Measurements from ENCODE around the gene MORC2. TPM values are rescaled to one million over a fixed set of nuclear protein-coding genes. Genes with fewer than 3 reads are reported as not detected.

The MORC2 gene
- total and polyA plus RNA-seq, 2 of the 13 experiments (the other 11 are each of a cell fraction or from before 2014, with no cell fraction given), result 11.9 to 18.3 TPM

GRCh38 chr22:30908051-30908461 lies 60.5 kb downstream of the MORC2 start:
- Histone ChIP-seq H3K79me2 (ENCODE audit: insufficient read depth, low read length) (no peaks in the 10 kb centered on the region), H4K20me1 (ENCODE audit: insufficient read depth, low read length) (no peaks in the 10 kb centered on the region), H3K4me1 (ENCODE audit: insufficient read depth, low read length) (no peaks in the 10 kb centered on the region), H3K27ac (ENCODE audit: extremely low read length, insufficient read depth, low read length) (no peak overlapping the region), H3K9me3 (ENCODE audit: low read length) (no peaks in the 10 kb centered on the region), H2AFZ (ENCODE audit: low read length) (no peak overlapping the region), H3K4me2 (ENCODE audit: low read depth, low read length) (no peak overlapping the region), H3K27me3 (ENCODE audit: control insufficient read depth in 1 of 2, insufficient read depth in 2 of 2, low read length in 2 of 2) (no peaks in the 10 kb centered on the region; a peak in 1 of 5 replicates), H3K36me3 (replicated peaks in 1 of 2; ENCODE audit: control insufficient read depth in 1 of 2, insufficient read depth in 2 of 2, low read length in 2 of 2) (peaks cover 4 to 12% of the 10 kb centered on the region in 2 experiments; a peak in 2 of 5 replicates), H3K9ac (ENCODE audit: insufficient read depth, low read depth, low read length) (no peak overlapping the region), H3K4me3 (replicated peaks in 1 of 3; ENCODE audit: insufficient read depth in 1 of 3, low read depth in 2 of 3, low read length in 3 of 3) (no peak overlapping the region)
- no peak for TF ChIP-seq ZNF256 (CRISPR knock-in tag; conservative IDR thresholded peaks at IDR 0.05)
- peak; percentile 25 for TF ChIP-seq AGO2 (optimal IDR thresholded peaks at IDR 0.05; ENCODE audit: low read depth, low read length)
- no peak for TF ChIP-seq ZNF747 (CRISPR knock-in tag; IDR thresholded peaks at IDR 0.05; ENCODE audit: borderline replicate concordance)
- FAIRE-seq (no peak), ATAC-seq (no peak; the same call in 2 of the 3 replicates), DNase-seq (ENCODE audit: low spot score) (no peak)
- in situ Hi-C loops (cut with HindIII; ENCODE audit: extremely low pct_ligation_motif_present, low pct_unique_long_range_greater_than_20kb) (no loop called here), intact Hi-C loops (cut with micrococcal nuclease; ENCODE audit: unreplicated experiment) (no loop called here)
- 93% methylated on average over 5 of the region's 6 CpGs for WGBS (ENCODE audit: low lambda C conversion rate)
- POLR2A ChIA-PET, result no interaction called here
- CTCF ChIA-PET (ENCODE audit: low intra/inter-chr PET ratio, low total read pairs), result no interaction called here
- BruUV-seq (replicated peaks), result no TSS peak

- no peak overlapping the region for H2AFZ ChIP-seq (ENCODE audit: low read length)
- no peak for TF ChIP-seq ZNF552 (CRISPR knock-in tag; IDR thresholded peaks at IDR 0.05; ENCODE audit: borderline replicate concordance)
- no peak for TF ChIP-seq TRIM22 (IDR thresholded peaks at IDR 0.05)
- TF ChIP-seq THAP11 (CRISPR knock-in tag; IDR thresholded peaks at IDR 0.05), result no peak
- no peak for TF ChIP-seq MAZ (IDR thresholded peaks at IDR 0.05; ENCODE audit: borderline replicate concordance, low read depth, low read length)
- no peak for TF ChIP-seq MAZ (CRISPR knock-in tag; IDR thresholded peaks at IDR 0.05; ENCODE audit: low read depth)
- TF ChIP-seq RNF2 (conservative IDR thresholded peaks at IDR 0.05; ENCODE audit: low read depth), result no peak
- no peak for TF ChIP-seq ZSCAN25 (CRISPR knock-in tag; IDR thresholded peaks at IDR 0.05)
- no peak for TF ChIP-seq ZNF547 (CRISPR knock-in tag; IDR thresholded peaks at IDR 0.05)
- H3K4me3 ChIP-seq (replicated peaks in 1 of 3; ENCODE audit: insufficient read depth in 1 of 3, low read depth in 2 of 3, low read length in 3 of 3), result no peak overlapping the region
- H4K20me1 ChIP-seq (ENCODE audit: insufficient read depth, low read length), result no peaks in the 10 kb centered on the region
- H3K9me3 ChIP-seq (ENCODE audit: low read length), result no peaks in the 10 kb centered on the region
- H3K27ac ChIP-seq (ENCODE audit: extremely low read length, insufficient read depth, low read length), result no peak overlapping the region
- no peak overlapping the region for H3K4me2 ChIP-seq (ENCODE audit: low read depth, low read length)
- WGBS (ENCODE audit: low lambda C conversion rate), result 100% methylated on average over 1 of the region's 1 CpG
- in situ Hi-C loops (cut with HindIII; ENCODE audit: extremely low pct_ligation_motif_present, low pct_unique_long_range_greater_than_20kb), result no loop called here
- FAIRE-seq, result no peak
- ATAC-seq, result no peak
- BruUV-seq (replicated peaks), result no TSS peak
- ChIA-PET POLR2A (no interaction called here), CTCF (ENCODE audit: low intra/inter-chr PET ratio, low total read pairs) (no interaction called here)
- peaks cover 6 to 14% of the 10 kb centered on the region in 2 experiments; a peak in 2 of 5 replicates for H3K36me3 ChIP-seq (replicated peaks in 1 of 2; ENCODE audit: control insufficient read depth in 1 of 2, insufficient read depth in 2 of 2, low read length in 2 of 2)
- intact Hi-C loops (cut with micrococcal nuclease; ENCODE audit: unreplicated experiment), result no loop called here
- no peaks in the 10 kb centered on the region; a peak in 1 of 5 replicates for H3K27me3 ChIP-seq (ENCODE audit: control insufficient read depth in 1 of 2, insufficient read depth in 2 of 2, low read length in 2 of 2)
- H3K9ac ChIP-seq (ENCODE audit: insufficient read depth, low read depth, low read length), result no peak overlapping the region
- no peaks in the 10 kb centered on the region for H3K79me2 ChIP-seq (ENCODE audit: insufficient read depth, low read length)
- no peak for DNase-seq (ENCODE audit: low spot score)
- no peaks in the 10 kb centered on the region for H3K4me1 ChIP-seq (ENCODE audit: insufficient read depth, low read length)
Measured at GRCh38 chr22:30906946-30907345, 61.6 kb downstream of the MORC2 start.

All from HepG2 (cell line).